Activated T-helper 2 cell treated with anti-CD3 and anti-CD28 coated beads, Interferon-gamma antibody, Interleukin-2, Interleukin-4, amounts not matched to agents 10 μg/mL and 5 μg/mL and 100 μg/mL, durations not matched to agents 14 hours and 24 hours and 36 hours (primary cell): ENCODE results near the gene HYAL4. TPM values are rescaled to one million over a fixed set of nuclear protein-coding genes. Genes with fewer than 3 reads are reported as not detected.

Source experiments
- total RNA-seq: library from RNA; stranded (reverse); gene quantifications from 2 replicates; pipeline ENCODE4 v1.2.3, GENCODE V29; 2022

The HYAL4 gene
- total RNA-seq, 1 donor from 2014 or later: not detected

Other genes with a start within 250 kb of the HYAL4 start
- not detected in 2 replicates for gene ASB15, start 243.3 kb upstream of the HYAL4 start, total RNA-seq
- not detected in 2 replicates for gene LMOD2, start 189.3 kb upstream of the HYAL4 start, total RNA-seq
- gene WASL, start 96.2 kb upstream of the HYAL4 start, total RNA-seq: 6.0 and 6.6 TPM in 2 replicates
- gene SPAM1, start 80.1 kb downstream of the HYAL4 start, total RNA-seq: not detected in 2 replicates
- not detected in 2 replicates for gene TMEM229A, start 187.9 kb downstream of the HYAL4 start, total RNA-seq